ENCODE measurements around the gene NET1. TPM values are rescaled to one million over a fixed set of nuclear protein-coding genes. Genes with fewer than 3 reads are reported as not detected.

The NET1 gene
- total RNA-seq, 1 experiment from 2014 or later, result 175 TPM

- Histone ChIP-seq H3K36me3 (ENCODE audit: control insufficient read depth, insufficient read depth, low read length) (0 out of 2 replicates have a peak, but pooled peaks cover 1% of the 10 kb centered on the region), H3K9me3 (no peaks in the 10 kb centered on the region), H3K4me1 (peaks cover 44% of the 10 kb centered on the region), H3K27me3 (replicated peaks; ENCODE audit: control insufficient read depth, insufficient read depth, low read length) (no peaks in the 10 kb centered on the region), H3K4me3 (ENCODE audit: low read depth, low read length) (no peak overlapping the region)
- ChIA-PET CTCF (interaction anchor here (0.6 to 4.1 kb wide), 3 partner anchors 29 to 650 kb away, joined by 3 to 19 read pairs (median 4); no protein-coding TSS in a partner anchor), POLR2A (no interaction called here)
- peaks cover 27% of the 10 kb centered on the region for H3K4me1 Mint-ChIP-seq (ENCODE audit: low read depth, unreplicated experiment)
- no peak overlapping the region for H3K4me3 Mint-ChIP-seq (ENCODE audit: unreplicated experiment)
- H3K9me3 Mint-ChIP-seq (ENCODE audit: unreplicated experiment), result no peaks in the 10 kb centered on the region
- TF ChIP-seq CTCF (IDR thresholded peaks at IDR 0.05; ENCODE audit: insufficient read depth in 1 of 2, low read depth in 1 of 2, low read length in 1 of 2, severe bottlenecking in 1 of 2, unreplicated experiment in 1 of 2), result no peak
- no peaks in the 10 kb centered on the region for H3K27me3 Mint-ChIP-seq (ENCODE audit: insufficient read depth, unreplicated experiment)
- no peak overlapping the region for H3K27ac Mint-ChIP-seq (ENCODE audit: unreplicated experiment)
- H3K36me3 Mint-ChIP-seq (ENCODE audit: insufficient read depth, unreplicated experiment), result peaks cover 50% of the 10 kb centered on the region
- intact Hi-C loops (cut with micrococcal nuclease; ENCODE audit: unreplicated experiment), result no loop called here
- no TSS peak for BruUV-seq (replicated peaks)
- no peak for DNase-seq
Measured at GRCh38 chr10:5464546-5464945, 52.2 kb downstream of the NET1 start.

GRCh38 chr10:5465976-5466450 lies 53.7 kb downstream of the NET1 start:
- Histone ChIP-seq H3K9me3 (no peaks in the 10 kb centered on the region), H3K27me3 (replicated peaks; ENCODE audit: control insufficient read depth, insufficient read depth, low read length) (no peaks in the 10 kb centered on the region), H3K4me3 (ENCODE audit: low read depth, low read length) (no peak overlapping the region), H3K36me3 (ENCODE audit: control insufficient read depth, insufficient read depth, low read length) (no peaks in the 10 kb centered on the region), H3K4me1 (peaks cover 44% of the 10 kb centered on the region)
- Mint-ChIP-seq H3K27ac (ENCODE audit: unreplicated experiment) (peak overlapping the region; percentile 40), H3K27me3 (ENCODE audit: insufficient read depth, unreplicated experiment) (no peaks in the 10 kb centered on the region), H3K4me1 (ENCODE audit: low read depth, unreplicated experiment) (peaks cover 26% of the 10 kb centered on the region), H3K4me3 (ENCODE audit: unreplicated experiment) (no peak overlapping the region), H3K36me3 (ENCODE audit: insufficient read depth, unreplicated experiment) (peaks cover 38% of the 10 kb centered on the region), H3K9me3 (ENCODE audit: unreplicated experiment) (no peaks in the 10 kb centered on the region)
- TF ChIP-seq CTCF (IDR thresholded peaks at IDR 0.05; ENCODE audit: insufficient read depth in 1 of 2, low read depth in 1 of 2, low read length in 1 of 2, severe bottlenecking in 1 of 2, unreplicated experiment in 1 of 2), result no peak
- ChIA-PET POLR2A (no interaction called here), CTCF (interaction anchor here (1.0 kb wide), 1 partner anchor 18 kb away, joined by 11 read pairs; no protein-coding TSS in a partner anchor)
- intact Hi-C loops (cut with micrococcal nuclease; ENCODE audit: unreplicated experiment), result loop anchor here (2.0 kb wide), 1 partner anchor 23 kb away; no protein-coding TSS in a partner anchor
- DNase-seq, result no peak
- BruUV-seq (replicated peaks), result no TSS peak

- H3K9me3 Mint-ChIP-seq (ENCODE audit: unreplicated experiment), result no peaks in the 10 kb centered on the region
- H3K4me3 Mint-ChIP-seq (ENCODE audit: unreplicated experiment), result no peak overlapping the region
- no peaks in the 10 kb centered on the region for H3K9me3 ChIP-seq
- peaks cover 20% of the 10 kb centered on the region for H3K4me1 Mint-ChIP-seq (ENCODE audit: low read depth, unreplicated experiment)
- intact Hi-C loops (cut with micrococcal nuclease; ENCODE audit: unreplicated experiment), result loop anchor here (2.0 kb wide), 1 partner anchor 22 kb away; no protein-coding TSS in a partner anchor
- H3K4me1 ChIP-seq, result peaks cover 39% of the 10 kb centered on the region
- no TSS peak for BruUV-seq (replicated peaks)
- no peak overlapping the region for H3K4me3 ChIP-seq (ENCODE audit: low read depth, low read length)
- ChIA-PET CTCF (interaction anchor here (1.0 to 2.3 kb wide), 2 partner anchors 19 to 156 kb away, joined by 10 to 11 read pairs; no protein-coding TSS in a partner anchor), POLR2A (interaction anchor here (0.9 kb wide), 1 partner anchor 218 kb away, joined by 3 read pairs; the partner anchor contains the start of gene TASOR2)
- H3K36me3 ChIP-seq (ENCODE audit: control insufficient read depth, insufficient read depth, low read length), result no peaks in the 10 kb centered on the region
- peak in 1 of 2 experiments; percentile 45 for DNase-seq
- peaks cover 32% of the 10 kb centered on the region for H3K36me3 Mint-ChIP-seq (ENCODE audit: insufficient read depth, unreplicated experiment)
- TF ChIP-seq CTCF (IDR thresholded peaks at IDR 0.05; ENCODE audit: insufficient read depth in 1 of 2, low read depth in 1 of 2, low read length in 1 of 2, severe bottlenecking in 1 of 2, unreplicated experiment in 1 of 2), result no peak
- H3K27me3 ChIP-seq (replicated peaks; ENCODE audit: control insufficient read depth, insufficient read depth, low read length), result no peaks in the 10 kb centered on the region
- H3K27ac Mint-ChIP-seq (ENCODE audit: unreplicated experiment), result peak overlapping the region; percentile 40
- no peaks in the 10 kb centered on the region for H3K27me3 Mint-ChIP-seq (ENCODE audit: insufficient read depth, unreplicated experiment)
Measured at GRCh38 chr10:5466451-5467206, 54.3 kb downstream of the NET1 start.
